Measurements from ENCODE around the gene STXBP3.

Gene STXBP3

DNA sequence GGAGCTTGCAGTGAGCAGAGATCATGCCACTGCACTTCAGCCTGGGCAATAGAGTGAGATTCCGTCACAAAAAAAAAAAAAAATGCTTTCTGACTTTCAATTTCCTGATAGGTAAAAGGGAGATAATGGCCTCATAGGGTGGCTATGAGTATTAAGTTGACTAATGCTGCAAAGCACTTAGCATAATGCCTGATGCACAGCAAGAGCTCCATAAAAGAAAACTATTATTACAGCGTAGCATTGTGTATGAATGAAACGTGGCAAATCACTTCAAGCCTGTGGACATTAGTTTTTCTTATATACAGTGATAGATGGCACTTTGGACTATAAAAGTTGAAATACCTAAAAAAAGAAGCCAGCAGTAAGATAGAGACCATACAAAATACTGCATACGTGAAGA, 17.0 kb upstream of the STXBP3 start:
- WGBS, 2 donors (ENCODE audit: extremely low coverage in 2 of 2, insufficient read length in 2 of 2, insufficient replicate concordance in 1 of 2): no CpG with 5 or more reads among the region's 4 CpGs
- no peak overlapping the region for H2AK5ac ChIP-seq (ENCODE audit: low read depth, low read length)
- H3K79me1 ChIP-seq (ENCODE audit: low read depth, low read length): no peaks in the 10 kb centered on the region
- no peak overlapping the region for H3K18ac ChIP-seq (ENCODE audit: low read length)
- no peak overlapping the region for H4K91ac ChIP-seq (ENCODE audit: low read depth, low read length, poor library complexity)
- no peak overlapping the region for H3K4ac ChIP-seq (ENCODE audit: low read length)
- H2BK5ac ChIP-seq (ENCODE audit: low read length): no peak overlapping the region
- no peak overlapping the region for H2BK12ac ChIP-seq (ENCODE audit: low read length)
- no peak overlapping the region for H3K4me3 ChIP-seq (ENCODE audit: low read length in 2 of 2)
- H3K9ac ChIP-seq (ENCODE audit: low read depth, low read length, poor library complexity): no peak overlapping the region
- H3K23ac ChIP-seq (ENCODE audit: low read depth, low read length, poor library complexity): no peak overlapping the region
- H2BK120ac ChIP-seq (ENCODE audit: low read depth, low read length): no peak overlapping the region
- no peak overlapping the region for H3K14ac ChIP-seq (ENCODE audit: low read length)
- no peak for DNase-seq (ENCODE audit: low spot score)
- H3K27ac ChIP-seq (replicated peaks; ENCODE audit: low read length): no peak overlapping the region
- H2AFZ ChIP-seq (ENCODE audit: low read length): no peak overlapping the region
- no peak overlapping the region for H2BK15ac ChIP-seq (ENCODE audit: low read length)
- peaks cover 0 to 3% (median 3%) of the 10 kb centered on the region in 3 experiments for H3K27me3 ChIP-seq (ENCODE audit: control insufficient read depth in 3 of 3, insufficient read depth in 3 of 3, low read depth in 1 of 3, low read length in 3 of 3)
- H3K4me1 ChIP-seq (ENCODE audit: control insufficient read depth in 2 of 2, insufficient read depth in 1 of 2, low read depth in 1 of 2, low read length in 2 of 2): peaks cover 0 to 4% of the 10 kb centered on the region in 2 donors
- no peak overlapping the region for H4K8ac ChIP-seq (ENCODE audit: low read depth, low read length)
- H3K4me2 ChIP-seq (ENCODE audit: insufficient read depth, low read length, poor library complexity, severe bottlenecking): no peak overlapping the region
- H3K36me3 ChIP-seq (replicated peaks in 1 of 2; ENCODE audit: control insufficient read depth in 2 of 2, insufficient read depth in 2 of 2, low read length in 2 of 2): no peaks in the 10 kb centered on the region
- H3K9me3 ChIP-seq (replicated peaks in 1 of 2; ENCODE audit: control insufficient read depth in 2 of 2, insufficient read depth in 1 of 2, low read depth in 1 of 2, low read length in 2 of 2): peaks cover 0 to 2% of the 10 kb centered on the region in 2 donors

DNA sequence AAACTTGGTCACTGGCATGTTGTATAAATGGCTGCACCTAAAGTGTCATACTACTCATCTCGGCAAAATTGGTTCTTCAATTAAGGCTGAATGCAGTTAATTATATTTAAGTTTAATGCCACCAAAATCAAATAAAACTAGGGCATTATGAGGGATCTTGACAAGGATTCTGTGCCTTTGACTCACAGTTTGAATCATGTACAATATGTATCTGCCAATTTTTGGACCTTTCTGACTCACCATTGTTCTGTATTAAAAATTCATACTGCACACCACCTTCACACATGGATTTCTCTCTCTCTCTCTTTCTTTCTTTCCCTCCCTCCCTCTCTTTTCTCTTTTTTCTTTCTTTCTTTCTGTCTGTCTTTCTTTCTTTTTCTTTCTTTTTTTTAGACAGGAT, 14.1 kb upstream of the STXBP3 start:
- H3K79me1 ChIP-seq (ENCODE audit: low read depth, low read length): no peaks in the 10 kb centered on the region
- H2AK5ac ChIP-seq (ENCODE audit: low read depth, low read length): no peak overlapping the region

DNA sequence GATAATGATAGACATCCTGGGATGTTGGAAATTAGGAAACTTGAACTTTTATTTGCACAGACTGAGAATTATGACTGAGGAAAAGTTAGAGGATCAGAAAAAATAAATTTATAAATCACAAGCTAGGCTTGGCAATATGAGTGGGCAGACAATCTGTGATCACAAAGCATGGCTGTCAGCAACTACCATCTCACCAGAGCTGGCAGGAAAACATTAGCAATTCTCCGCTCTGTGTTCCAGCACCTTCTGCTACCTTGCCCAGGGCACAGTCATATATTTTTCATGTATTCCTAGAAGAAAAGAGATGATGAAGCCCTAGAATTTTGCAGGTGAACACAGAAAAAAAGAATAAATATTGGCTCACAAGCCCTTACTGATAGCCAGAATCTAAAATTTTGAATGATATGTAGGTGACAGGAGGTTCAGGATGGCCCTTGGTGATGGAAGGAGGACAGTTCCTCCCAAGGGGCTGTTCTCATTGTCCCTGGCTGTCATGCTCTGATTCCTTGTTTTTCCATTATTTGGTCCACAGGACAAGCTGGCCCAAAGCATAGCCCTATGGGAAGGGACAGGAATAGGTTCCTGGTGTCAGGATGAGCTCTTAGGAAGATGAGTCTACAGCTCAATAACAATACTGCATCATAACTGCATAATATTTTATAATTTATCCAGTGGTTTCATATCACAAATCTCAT, 12.2 kb upstream of the STXBP3 start:
- H3K36me3 ChIP-seq (replicated peaks in 1 of 2; ENCODE audit: control insufficient read depth in 2 of 2, insufficient read depth in 2 of 2, low read length in 2 of 2): no peaks in the 10 kb centered on the region
- H2BK120ac ChIP-seq (ENCODE audit: low read depth, low read length): no peak overlapping the region
- no peak for DNase-seq (ENCODE audit: low spot score)
- no peak overlapping the region for H2BK5ac ChIP-seq (ENCODE audit: low read length)
- no peak overlapping the region for H3K18ac ChIP-seq (ENCODE audit: low read length)
- H3K4me1 ChIP-seq (ENCODE audit: control insufficient read depth in 2 of 2, insufficient read depth in 1 of 2, low read depth in 1 of 2, low read length in 2 of 2): peaks cover 0 to 4% of the 10 kb centered on the region in 2 donors
- H3K27ac ChIP-seq (replicated peaks; ENCODE audit: low read length): no peak overlapping the region
- no CpG with 5 or more reads among the region's 1 CpG for WGBS, 2 donors (ENCODE audit: extremely low coverage in 2 of 2, insufficient read length in 2 of 2, insufficient replicate concordance in 1 of 2)
- no peak overlapping the region for H3K9ac ChIP-seq (ENCODE audit: low read depth, low read length, poor library complexity)
- H4K8ac ChIP-seq (ENCODE audit: low read depth, low read length): no peak overlapping the region
- no peak overlapping the region for H3K4ac ChIP-seq (ENCODE audit: low read length)
- no peak overlapping the region for H2BK15ac ChIP-seq (ENCODE audit: low read length)
- H3K14ac ChIP-seq (ENCODE audit: low read length): no peak overlapping the region
- no peaks in the 10 kb centered on the region for H3K79me1 ChIP-seq (ENCODE audit: low read depth, low read length)
- H3K4me3 ChIP-seq (ENCODE audit: low read length in 2 of 2): no peak overlapping the region
- no peaks in the 10 kb centered on the region for H3K9me3 ChIP-seq (replicated peaks in 1 of 2; ENCODE audit: control insufficient read depth in 2 of 2, insufficient read depth in 1 of 2, low read depth in 1 of 2, low read length in 2 of 2)
- H4K91ac ChIP-seq (ENCODE audit: low read depth, low read length, poor library complexity): no peak overlapping the region
- H3K27me3 ChIP-seq (ENCODE audit: control insufficient read depth in 3 of 3, insufficient read depth in 3 of 3, low read depth in 1 of 3, low read length in 3 of 3): peaks cover 0 to 16% (median 0%) of the 10 kb centered on the region in 3 experiments
- no peak overlapping the region for H2AFZ ChIP-seq (ENCODE audit: low read length)
- H3K4me2 ChIP-seq (ENCODE audit: insufficient read depth, low read length, poor library complexity, severe bottlenecking): no peak overlapping the region
- H3K23ac ChIP-seq (ENCODE audit: low read depth, low read length, poor library complexity): no peak overlapping the region
- H2AK5ac ChIP-seq (ENCODE audit: low read depth, low read length): no peak overlapping the region
- H2BK12ac ChIP-seq (ENCODE audit: low read length): no peak overlapping the region

More for the DNA sequence above, 14.1 kb upstream of the STXBP3 start:
- Histone ChIP-seq H3K4ac (ENCODE audit: low read length) (no peak overlapping the region), H2BK12ac (ENCODE audit: low read length) (no peak overlapping the region), H3K23ac (ENCODE audit: low read depth, low read length, poor library complexity) (no peak overlapping the region), H4K8ac (ENCODE audit: low read depth, low read length) (no peak overlapping the region), H3K4me1 (ENCODE audit: control insufficient read depth in 2 of 2, insufficient read depth in 1 of 2, low read depth in 1 of 2, low read length in 2 of 2) (peaks cover 0 to 4% of the 10 kb centered on the region in 2 donors), H2BK5ac (ENCODE audit: low read length) (no peak overlapping the region), H3K14ac (ENCODE audit: low read length) (no peak overlapping the region), H2BK15ac (ENCODE audit: low read length) (no peak overlapping the region), H2AFZ (ENCODE audit: low read length) (no peak overlapping the region), H3K36me3 (replicated peaks in 1 of 2; ENCODE audit: control insufficient read depth in 2 of 2, insufficient read depth in 2 of 2, low read length in 2 of 2) (no peaks in the 10 kb centered on the region), H3K9ac (ENCODE audit: low read depth, low read length, poor library complexity) (no peak overlapping the region), H3K27ac (replicated peaks; ENCODE audit: low read length) (no peak overlapping the region), H3K4me3 (ENCODE audit: low read length in 2 of 2) (no peak overlapping the region), H3K9me3 (replicated peaks in 1 of 2; ENCODE audit: control insufficient read depth in 2 of 2, insufficient read depth in 1 of 2, low read depth in 1 of 2, low read length in 2 of 2) (peaks cover 0 to 2% of the 10 kb centered on the region in 2 donors), H3K4me2 (ENCODE audit: insufficient read depth, low read length, poor library complexity, severe bottlenecking) (no peak overlapping the region), H4K91ac (ENCODE audit: low read depth, low read length, poor library complexity) (no peak overlapping the region), H2BK120ac (ENCODE audit: low read depth, low read length) (no peak overlapping the region), H3K27me3 (ENCODE audit: control insufficient read depth in 3 of 3, insufficient read depth in 3 of 3, low read depth in 1 of 3, low read length in 3 of 3) (peaks cover 0 to 5% (median 3%) of the 10 kb centered on the region in 3 experiments), H3K18ac (ENCODE audit: low read length) (no peak overlapping the region)
- DNase-seq (ENCODE audit: low spot score): no peak
- WGBS, 2 donors (ENCODE audit: extremely low coverage in 2 of 2, insufficient read length in 2 of 2, insufficient replicate concordance in 1 of 2): no CpG with 5 or more reads among the region's 1 CpG

DNA sequence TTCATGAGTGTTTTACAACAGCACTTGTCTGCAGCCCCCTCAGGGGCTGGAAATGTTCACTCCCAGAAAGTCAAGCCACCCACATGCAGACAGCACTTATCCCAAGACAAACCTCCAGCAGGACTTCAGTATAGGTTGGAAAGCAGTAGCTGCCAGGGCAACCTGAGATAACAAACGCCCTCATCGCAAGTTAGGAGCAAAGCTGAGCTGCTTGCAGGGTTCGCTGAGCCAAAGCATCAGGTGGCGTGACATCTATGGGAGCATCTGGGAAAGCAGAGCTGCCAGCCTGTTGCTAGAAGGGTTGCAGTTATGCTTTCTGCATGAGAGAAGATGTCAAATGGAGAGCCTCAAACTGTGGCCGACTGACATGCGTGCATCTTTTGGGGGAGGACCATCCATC, 4.2 kb upstream of the STXBP3 start:
- H2BK15ac ChIP-seq (ENCODE audit: low read length): no peak overlapping the region
- H2BK120ac ChIP-seq (ENCODE audit: low read depth, low read length): no peak overlapping the region
- H2BK5ac ChIP-seq (ENCODE audit: low read length): peak overlapping the region; percentile 32
- no peak overlapping the region for H3K9ac ChIP-seq (ENCODE audit: low read depth, low read length, poor library complexity)
- H2AFZ ChIP-seq (ENCODE audit: low read length): no peak overlapping the region
- no peak overlapping the region for H3K4me2 ChIP-seq (ENCODE audit: insufficient read depth, low read length, poor library complexity, severe bottlenecking)
- H3K18ac ChIP-seq (ENCODE audit: low read length): peak overlapping the region; percentile 42
- H4K91ac ChIP-seq (ENCODE audit: low read depth, low read length, poor library complexity): peak overlapping the region; percentile 24
- WGBS, 2 donors (ENCODE audit: extremely low coverage in 2 of 2, insufficient read length in 2 of 2, insufficient replicate concordance in 1 of 2): no CpG with 5 or more reads among the region's 6 CpGs
- no peak overlapping the region for H2AK5ac ChIP-seq (ENCODE audit: low read depth, low read length)
- no peak overlapping the region for H2BK12ac ChIP-seq (ENCODE audit: low read length)
- H3K23ac ChIP-seq (ENCODE audit: low read depth, low read length, poor library complexity): no peak overlapping the region
- no peak for DNase-seq (ENCODE audit: low spot score)
- H3K9me3 ChIP-seq (replicated peaks in 1 of 2; ENCODE audit: control insufficient read depth in 2 of 2, insufficient read depth in 1 of 2, low read depth in 1 of 2, low read length in 2 of 2): no peaks in the 10 kb centered on the region
- no peaks in the 10 kb centered on the region for H3K79me1 ChIP-seq (ENCODE audit: low read depth, low read length)
- H3K36me3 ChIP-seq (replicated peaks in 1 of 2; ENCODE audit: control insufficient read depth in 2 of 2, insufficient read depth in 2 of 2, low read length in 2 of 2): no peaks in the 10 kb centered on the region
- H3K4me3 ChIP-seq (ENCODE audit: low read length in 2 of 2): no peak overlapping the region
- no peak overlapping the region for H3K14ac ChIP-seq (ENCODE audit: low read length)
- peaks cover 0 to 4% of the 10 kb centered on the region in 2 donors for H3K4me1 ChIP-seq (ENCODE audit: control insufficient read depth in 2 of 2, insufficient read depth in 1 of 2, low read depth in 1 of 2, low read length in 2 of 2)
- peaks cover 0 to 21% (median 0%) of the 10 kb centered on the region in 3 experiments for H3K27me3 ChIP-seq (ENCODE audit: control insufficient read depth in 3 of 3, insufficient read depth in 3 of 3, low read depth in 1 of 3, low read length in 3 of 3)
- H4K8ac ChIP-seq (ENCODE audit: low read depth, low read length): no peak overlapping the region
- no peak overlapping the region for H3K4ac ChIP-seq (ENCODE audit: low read length)
- H3K27ac ChIP-seq (replicated peaks; ENCODE audit: low read length): no peak overlapping the region
